Spinal cord (tissue), 10 donors: ENCODE measurements around the gene CHST12. TPM values are rescaled to one million over a fixed set of nuclear protein-coding genes. Genes with fewer than 3 reads are reported as not detected.
"Not testable (repeated sequence)": the region's sequence is repeated elsewhere in the genome, so short reads cannot be mapped to it uniquely, and the experiment has no call there.

Experiments
- DNase-seq, 6 donors: peaks; one replicate each; pipeline versions ENCODE4 v3.0.0 to v3.0.0-alpha.2; 2013 to 2015; ENCODE audit warnings: low spot score in 6 of 6, low read depth in 4 of 6
- H3K27ac ChIP-seq: one replicate; pipeline ENCODE4 v1.5.1; 2013; ENCODE audit warnings: low read depth, low read length, control low read depth
- H3K27me3 ChIP-seq: one replicate; pipeline ENCODE4 v1.6.1; 2013; ENCODE audit warnings: low read length; ENCODE audit not compliant: control insufficient read depth, insufficient read depth
- H3K36me3 ChIP-seq: one replicate; pipeline ENCODE4 v1.6.1; 2013; ENCODE audit warnings: low read length; ENCODE audit not compliant: control insufficient read depth, insufficient read depth
- H3K4me1 ChIP-seq: one replicate; pipeline ENCODE4 v1.6.1; 2013; ENCODE audit warnings: low read length; ENCODE audit not compliant: control insufficient read depth, insufficient read depth
- H3K4me3 ChIP-seq: one replicate; pipeline ENCODE4 v1.5.1; 2013; ENCODE audit warnings: low read depth, low read length, control low read depth
- H3K9me3 ChIP-seq: one replicate; pipeline ENCODE4 v1.6.1; 2013; ENCODE audit warnings: low read length; ENCODE audit not compliant: control insufficient read depth, insufficient read depth
- WGBS: methylation state at CpG from one replicate; pipeline ENCODE4 v1.1.5; 2013; ENCODE audit warnings: missing lambda C conversion rate; ENCODE audit not compliant: insufficient coverage; 5-methylcytosine and 5-hydroxymethylcytosine counted together
- polyA plus RNA-seq, 2 donors: library from polyadenylated mRNA; unstranded; fragments of 120-200 nt; gene quantifications; one replicate each; pipeline ENCODE4 v1.2.1, GENCODE V29; 2013; ENCODE audit not compliant: insufficient read length in 2 of 2
- total RNA-seq, 2 donors: library from RNA; depleted of rRNA in 1 of 2; stranded (reverse); fragments of 120-200 nt in 1 of 2; fragments of >200 nt in 1 of 2; gene quantifications; one replicate each; pipeline versions ENCODE4 v1.2.3 to v1.2.4, GENCODE V29; 2013 to 2014
- donor health status: healthy.

Gene CHST12
- total and polyA plus RNA-seq, 4 donors, result 3.6 to 27.9 (median 16.4) TPM

DNA sequence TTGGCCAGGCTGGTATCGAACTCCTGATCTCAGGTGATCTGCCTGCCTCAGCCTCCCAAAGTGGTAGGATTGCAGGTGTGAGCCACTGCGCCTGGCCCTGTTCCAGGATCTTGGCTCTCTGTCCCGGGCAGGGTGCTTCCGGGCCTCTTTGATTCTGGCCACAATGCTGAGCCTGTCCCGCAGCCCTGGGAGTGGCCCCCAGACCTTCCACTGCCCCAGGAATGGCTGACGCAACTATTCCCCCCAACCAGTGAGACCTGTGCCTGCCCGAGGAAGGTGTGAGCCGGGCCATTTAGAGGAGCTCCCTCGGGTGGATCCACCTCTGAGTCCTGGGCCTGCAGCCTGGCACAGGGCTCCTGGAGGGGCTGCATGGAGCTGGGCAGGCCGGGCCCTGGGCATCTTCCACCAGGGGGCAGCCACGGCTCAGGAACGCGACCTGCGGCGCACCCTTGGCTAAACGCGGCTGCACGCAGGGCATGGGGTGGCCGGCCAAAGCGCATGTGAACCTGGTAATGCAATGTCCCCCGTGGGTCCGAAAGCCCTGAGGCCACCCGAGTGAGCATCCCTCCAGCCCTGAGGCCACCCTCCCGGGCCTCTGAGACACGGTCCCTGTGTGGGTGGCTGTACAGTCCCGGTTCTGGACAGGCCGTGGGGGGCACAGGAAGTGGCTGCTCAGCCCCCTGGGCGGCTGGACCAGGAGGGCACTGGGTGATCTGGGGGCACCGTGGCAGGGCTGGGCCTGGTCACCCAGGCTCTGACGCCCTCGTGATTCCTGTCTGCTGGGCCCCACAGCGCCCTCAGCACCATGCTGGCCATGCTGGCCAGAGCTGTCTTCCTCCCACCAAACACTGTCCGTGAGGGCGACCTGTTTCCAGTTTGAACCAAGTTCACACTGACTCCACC is 48.0 kb downstream of the CHST12 start:
- Histone ChIP-seq H3K27ac (no peak overlapping the region), H3K4me3 (peak overlapping the region; percentile 22), H3K9me3 (no peaks in the 10 kb centered on the region), H3K27me3 (no peaks in the 10 kb centered on the region), H3K36me3 (peaks cover 10% of the 10 kb centered on the region), H3K4me1 (peaks cover 24% of the 10 kb centered on the region)
- DNase-seq, result peak in 4 of 6 donors; percentile 50 to 86 (median 70)
- 24% methylated on average over 34 of the region's 34 CpGs for WGBS

DNA sequence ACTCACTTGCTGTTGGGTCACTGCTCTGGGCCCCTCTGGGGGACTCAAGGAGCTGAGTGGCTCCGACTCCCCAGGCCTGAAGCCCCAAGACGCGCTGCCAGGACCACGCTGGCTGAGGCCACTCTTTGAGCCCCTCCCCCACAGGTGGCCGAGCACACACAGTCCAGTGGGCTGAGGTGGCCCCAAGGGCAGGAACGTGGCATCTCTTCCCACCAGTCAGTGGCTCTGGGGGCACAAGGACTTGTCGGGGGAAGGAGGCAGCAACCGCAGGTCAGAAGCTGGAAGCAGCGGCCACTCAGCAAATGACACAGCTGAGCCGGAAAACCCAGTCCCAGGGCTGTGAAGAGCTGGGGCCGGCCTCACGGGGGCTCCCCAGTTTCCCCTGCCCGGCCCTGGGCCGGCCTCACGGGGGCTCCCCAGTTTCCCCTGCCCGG is 48.7 kb downstream of the CHST12 start:
- DNase-seq, result no peak
- Histone ChIP-seq H3K4me3 (no peak overlapping the region), H3K9me3 (no peaks in the 10 kb centered on the region), H3K36me3 (peaks cover 3% of the 10 kb centered on the region), H3K4me1 (peaks cover 21% of the 10 kb centered on the region), H3K27me3 (no peaks in the 10 kb centered on the region), H3K27ac (no peak overlapping the region)
- WGBS, result 52% methylated on average over 10 of the region's 16 CpGs

DNA sequence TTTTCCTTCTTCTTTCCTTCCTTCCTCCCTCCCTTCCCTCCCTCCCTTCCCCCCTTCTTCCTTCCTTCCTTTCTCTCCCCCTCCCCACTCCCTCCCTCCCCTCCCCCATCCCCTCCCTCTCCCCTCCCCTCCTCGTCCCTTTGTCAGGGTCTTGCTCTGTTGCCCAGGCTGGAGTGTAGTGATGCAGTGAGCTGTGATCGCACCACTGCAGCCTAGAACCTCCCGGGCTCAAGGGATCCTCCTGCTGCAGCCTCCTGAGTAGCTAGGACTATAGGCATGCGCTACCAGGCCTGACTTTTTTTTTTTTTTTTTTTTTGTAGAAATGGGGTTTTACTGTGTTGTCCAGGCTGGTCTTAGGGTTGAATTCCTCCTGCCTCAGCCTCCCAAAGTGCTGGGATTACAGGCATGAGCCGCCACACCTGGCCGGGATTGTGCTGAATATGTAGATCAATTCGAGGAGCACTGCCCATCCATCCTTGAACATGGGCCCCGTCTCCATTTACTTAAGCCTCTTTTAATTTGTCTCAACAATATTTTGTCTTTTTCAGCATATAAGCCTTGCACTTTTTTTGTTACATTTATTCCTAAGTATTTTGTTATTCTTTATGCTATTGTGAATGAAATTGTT is 49.3 kb downstream of the CHST12 start:
- no peaks in the 10 kb centered on the region for H3K27me3 ChIP-seq
- no peak for DNase-seq
- H3K9me3 ChIP-seq, result no peaks in the 10 kb centered on the region
- peaks cover 3% of the 10 kb centered on the region for H3K36me3 ChIP-seq
- H3K4me1 ChIP-seq, result peaks cover 21% of the 10 kb centered on the region
- H3K27ac ChIP-seq, result no peak overlapping the region
- WGBS, result 96% methylated on average over 3 of the region's 8 CpGs
- no peak overlapping the region for H3K4me3 ChIP-seq

DNA sequence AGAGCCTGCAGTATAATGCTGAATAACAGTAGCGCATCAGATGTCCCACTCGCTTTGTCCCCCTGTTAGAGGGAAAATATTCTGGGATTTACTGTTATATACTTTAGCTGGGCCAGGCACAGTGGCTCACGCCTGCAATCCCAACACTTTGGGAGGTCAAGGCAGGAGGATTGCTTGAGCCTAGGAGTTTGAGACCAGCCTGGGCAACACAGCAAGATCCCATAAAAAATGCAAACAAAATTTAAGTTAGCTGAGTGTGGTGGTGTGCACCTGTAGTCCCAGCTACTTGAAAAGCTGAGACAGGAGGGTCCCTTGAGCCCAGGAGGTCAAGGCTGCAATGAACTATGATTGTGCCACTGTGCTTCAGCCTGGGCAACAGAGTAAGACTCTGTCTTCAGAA is 50.4 kb downstream of the CHST12 start:
- H3K4me1 ChIP-seq, result peaks cover 21% of the 10 kb centered on the region
- H3K27me3 ChIP-seq, H3K27ac ChIP-seq, H3K4me3 ChIP-seq, H3K36me3 ChIP-seq, H3K9me3 ChIP-seq, DNase-seq: not testable (repeated sequence)
- WGBS, result no CpG with 5 or more reads among the region's 3 CpGs

DNA sequence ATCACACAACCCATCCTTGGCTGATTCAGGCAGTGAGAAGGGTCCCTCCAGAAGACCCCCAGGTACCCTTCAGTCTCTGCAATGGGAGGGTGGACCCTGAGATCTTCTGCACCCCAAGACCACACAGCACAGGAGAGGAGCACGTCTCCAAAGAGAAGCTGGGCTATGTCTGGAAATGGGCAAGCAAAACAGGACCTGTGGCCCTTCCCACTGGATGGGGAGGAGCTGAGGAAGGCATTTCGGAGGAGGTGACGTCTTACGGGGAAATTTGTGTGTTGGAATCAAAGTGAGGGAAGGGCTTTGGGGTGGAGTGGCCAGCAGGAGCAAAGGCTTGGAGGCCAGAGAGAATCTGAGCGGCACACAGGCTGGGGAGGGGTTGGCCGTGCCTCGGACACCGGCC is 56.3 kb downstream of the CHST12 start:
- peaks cover 32% of the 10 kb centered on the region for H3K4me1 ChIP-seq
- WGBS, result 62% methylated on average over 8 of the region's 8 CpGs
- no peak overlapping the region for H3K4me3 ChIP-seq
- no peaks in the 10 kb centered on the region for H3K27me3 ChIP-seq
- DNase-seq, result no peak
- peak overlapping the region; percentile 79 for H3K27ac ChIP-seq
- no peaks in the 10 kb centered on the region for H3K9me3 ChIP-seq
- H3K36me3 ChIP-seq, result no peaks in the 10 kb centered on the region

DNA sequence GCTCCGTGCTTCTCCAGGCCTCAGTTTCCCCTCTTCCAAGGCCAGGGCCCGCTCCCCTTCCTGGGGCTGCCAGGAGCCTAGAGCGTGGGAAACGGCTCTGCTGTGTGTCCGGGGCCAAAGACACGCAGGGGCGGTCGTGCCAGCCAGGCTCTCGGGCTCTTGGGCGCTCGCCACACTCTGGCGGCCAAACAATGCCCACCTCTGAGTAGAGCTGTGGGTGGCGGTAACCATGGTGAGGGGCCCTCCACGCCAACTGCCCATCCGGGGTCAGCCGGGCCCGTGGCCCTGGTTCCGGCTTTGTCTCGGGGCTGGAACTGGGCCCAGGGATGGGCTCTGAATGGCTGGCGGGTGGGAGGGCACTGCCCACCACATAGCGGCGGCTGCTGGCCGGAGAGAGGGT is 56.8 kb downstream of the CHST12 start:
- WGBS, result 34% methylated on average over 22 of the region's 23 CpGs
- H3K27ac ChIP-seq, result peak overlapping the region; percentile 79

DNA sequence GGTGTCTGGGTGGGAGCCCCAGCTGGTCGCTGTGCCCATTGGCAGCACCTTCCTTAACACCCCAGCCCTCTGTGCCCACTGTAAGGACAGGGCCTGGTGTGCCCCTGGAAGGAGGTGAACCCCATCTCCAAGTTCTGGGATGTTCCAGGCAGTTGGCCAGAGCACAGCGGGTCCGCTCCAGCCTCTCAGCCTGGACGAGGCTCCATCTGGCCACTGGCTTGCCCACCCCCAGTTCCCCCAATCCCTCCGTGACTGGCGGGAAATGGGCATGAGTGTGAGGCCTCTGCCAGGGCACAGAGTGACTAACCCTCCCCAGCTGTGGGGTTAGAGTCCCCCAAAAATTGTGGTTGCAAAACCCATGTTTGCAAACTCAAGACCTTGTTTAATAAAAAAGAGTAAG is 57.2 kb downstream of the CHST12 start:
- peak overlapping the region; percentile 73 for H3K27ac ChIP-seq
- H3K4me3 ChIP-seq, result no peak overlapping the region
- 60% methylated on average over 2 of the region's 6 CpGs for WGBS
- H3K36me3 ChIP-seq, result no peaks in the 10 kb centered on the region
- H3K9me3 ChIP-seq, result no peaks in the 10 kb centered on the region
- peaks cover 40% of the 10 kb centered on the region for H3K4me1 ChIP-seq
- peak in 3 of 6 donors; percentile 62 to 87 (median 65) for DNase-seq
- H3K27me3 ChIP-seq, result no peaks in the 10 kb centered on the region

More for the DNA sequence above, 56.8 kb downstream of the CHST12 start:
- Histone ChIP-seq H3K36me3 (no peaks in the 10 kb centered on the region), H3K4me1 (peaks cover 35% of the 10 kb centered on the region), H3K27me3 (no peaks in the 10 kb centered on the region), H3K9me3 (no peaks in the 10 kb centered on the region), H3K4me3 (no peak overlapping the region)
- peak in 5 of 6 donors; percentile 53 to 91 (median 69) for DNase-seq

DNA sequence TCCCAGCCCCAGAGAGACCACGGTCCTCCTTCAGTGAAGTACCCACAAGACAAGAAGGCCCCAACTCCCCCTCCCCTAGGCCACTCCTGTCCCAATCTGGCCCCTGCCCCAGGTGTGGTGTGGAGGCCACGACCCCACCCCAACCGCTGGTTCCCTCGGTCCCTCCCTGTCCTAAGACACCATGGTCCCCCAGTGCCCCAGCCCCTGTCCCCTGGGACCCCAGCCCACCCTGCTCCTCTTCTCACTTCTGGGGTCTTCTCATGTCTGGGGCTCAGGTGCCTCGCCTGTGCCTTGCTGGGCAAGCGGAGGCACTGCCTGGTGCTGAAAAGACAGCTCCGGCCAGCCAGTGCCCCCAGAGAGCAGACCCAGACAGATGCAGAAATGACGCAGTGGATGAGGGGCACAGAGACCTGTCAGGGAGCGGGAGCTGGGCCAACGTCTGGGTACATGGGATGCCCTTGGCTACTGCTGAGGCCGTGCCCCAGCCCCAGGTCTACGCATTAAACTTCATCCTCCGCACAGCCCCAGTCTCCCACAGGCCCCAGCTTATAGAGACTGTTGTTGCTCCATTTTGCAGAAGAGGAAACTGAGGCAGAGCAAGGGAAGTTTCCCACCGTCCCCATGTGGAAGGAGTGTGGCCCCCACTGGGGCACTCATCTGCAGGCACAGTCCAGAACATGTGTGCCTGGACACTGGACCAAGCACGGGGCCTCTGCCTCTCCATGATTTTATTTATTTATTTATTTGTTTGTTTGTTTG is 58.0 kb downstream of the CHST12 start:
- Histone ChIP-seq H3K27me3 (no peaks in the 10 kb centered on the region), H3K27ac (peak overlapping the region; percentile 73), H3K9me3 (no peaks in the 10 kb centered on the region), H3K36me3 (no peaks in the 10 kb centered on the region), H3K4me3 (no peak overlapping the region), H3K4me1 (peaks cover 47% of the 10 kb centered on the region)
- 90% methylated on average over 10 of the region's 15 CpGs for WGBS
- no peak for DNase-seq

DNA sequence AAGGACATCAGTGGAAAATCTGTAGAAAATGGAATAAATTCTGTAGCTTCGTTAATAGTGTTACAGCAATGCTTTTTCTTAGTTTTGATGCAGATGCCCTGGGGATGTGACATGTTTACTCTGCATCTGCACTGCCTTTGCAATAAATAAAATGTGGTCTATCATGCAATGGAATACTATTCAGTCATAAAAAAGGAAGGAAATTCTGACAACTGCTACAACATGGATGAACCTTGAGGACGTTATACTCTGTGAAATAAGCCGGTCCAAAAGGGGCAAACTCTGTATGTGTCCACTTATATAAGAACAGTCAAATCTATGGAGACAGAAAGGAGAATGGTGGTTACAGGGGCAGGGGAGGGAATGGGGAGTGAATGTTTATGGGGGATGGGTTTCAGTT is 59.3 kb downstream of the CHST12 start:
- Histone ChIP-seq H3K27ac (no peak overlapping the region), H3K4me3 (no peak overlapping the region), H3K4me1 (peaks cover 51% of the 10 kb centered on the region), H3K9me3 (no peaks in the 10 kb centered on the region), H3K27me3 (no peaks in the 10 kb centered on the region), H3K36me3 (no peaks in the 10 kb centered on the region)
- no CpG with 5 or more reads among the region's 3 CpGs for WGBS
- no peak for DNase-seq
